Superior temporal gyrus (tissue), 1 donor: ENCODE results near the gene LINGO3.

Source experiments
- DNase-seq: peaks from one replicate; pipeline ENCODE4 v3.0.0-alpha.2; 2016; ENCODE audit errors: extremely low spot score

Gene LINGO3

DNA sequence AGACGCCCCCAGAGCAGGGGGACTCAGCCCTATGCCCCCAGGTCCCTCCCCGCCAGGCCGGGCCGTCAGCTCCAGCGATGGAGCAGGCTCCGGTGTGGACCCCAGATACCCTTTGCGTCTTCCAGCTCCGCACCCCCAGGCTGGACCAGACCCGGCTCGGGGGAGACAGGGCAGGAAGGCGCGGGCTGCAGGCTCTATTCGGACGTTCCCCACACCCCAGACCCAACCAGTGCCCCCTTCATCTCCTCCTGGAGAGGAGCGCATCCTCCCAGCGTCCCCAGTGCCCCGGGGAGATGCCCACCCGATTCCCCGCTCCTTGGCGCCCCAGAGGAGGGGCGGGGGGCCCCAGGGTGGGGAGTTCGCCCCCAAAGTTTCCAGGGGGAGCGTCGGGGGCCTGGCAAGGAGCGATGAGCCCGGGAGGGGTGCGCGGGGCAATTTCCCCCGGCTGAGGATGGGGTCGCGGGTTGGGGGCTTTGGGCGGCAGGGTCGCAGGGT is 389 bp downstream of the LINGO3 start:
- no peak for DNase-seq

DNA sequence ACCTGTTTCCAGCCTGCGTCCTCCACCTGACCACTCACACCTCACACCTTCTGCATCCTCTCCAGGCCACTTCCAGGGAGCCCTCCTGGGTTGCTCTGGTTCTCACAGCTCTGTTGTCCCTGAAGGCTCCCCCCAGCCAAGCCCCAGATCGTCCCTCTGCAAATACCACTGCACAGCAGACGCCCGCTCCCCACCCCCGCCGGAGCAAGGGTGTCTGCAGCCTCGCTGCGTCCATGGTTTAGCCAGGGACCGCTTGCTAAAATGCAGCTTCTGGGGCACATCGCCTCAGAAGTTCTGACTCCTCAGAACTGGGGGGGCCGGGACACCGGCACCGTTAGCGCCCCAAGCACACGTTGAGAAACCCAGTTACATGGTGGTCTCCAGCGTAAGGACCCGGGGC is 983 bp downstream of the LINGO3 start:
- DNase-seq, result no peak

DNA sequence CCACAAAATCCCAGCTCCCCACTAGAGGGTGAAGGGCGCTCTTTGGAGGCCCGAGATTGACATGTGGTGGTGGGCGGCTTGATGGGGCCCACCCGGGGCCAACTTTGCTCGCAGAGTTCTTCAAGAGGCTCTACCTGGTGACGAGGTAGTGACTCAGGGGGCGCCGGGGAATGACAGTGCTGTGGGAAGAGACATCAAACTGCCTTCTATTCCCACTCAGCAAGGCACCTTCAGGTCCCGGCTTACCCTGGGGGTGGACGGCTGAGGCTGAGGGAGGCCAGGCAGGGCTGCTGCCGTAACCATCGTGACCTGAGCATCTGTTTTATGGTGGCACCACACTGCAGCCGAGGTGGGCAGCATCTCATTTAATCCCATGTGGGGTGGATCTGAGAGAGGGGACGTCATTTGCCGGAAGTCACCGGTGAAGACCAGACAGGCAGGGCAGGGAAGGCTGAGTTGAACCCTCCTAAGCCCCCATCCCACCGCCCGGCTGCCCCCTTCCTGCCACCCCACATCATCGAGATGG is 1.6 kb downstream of the LINGO3 start:
- no peak for DNase-seq

DNA sequence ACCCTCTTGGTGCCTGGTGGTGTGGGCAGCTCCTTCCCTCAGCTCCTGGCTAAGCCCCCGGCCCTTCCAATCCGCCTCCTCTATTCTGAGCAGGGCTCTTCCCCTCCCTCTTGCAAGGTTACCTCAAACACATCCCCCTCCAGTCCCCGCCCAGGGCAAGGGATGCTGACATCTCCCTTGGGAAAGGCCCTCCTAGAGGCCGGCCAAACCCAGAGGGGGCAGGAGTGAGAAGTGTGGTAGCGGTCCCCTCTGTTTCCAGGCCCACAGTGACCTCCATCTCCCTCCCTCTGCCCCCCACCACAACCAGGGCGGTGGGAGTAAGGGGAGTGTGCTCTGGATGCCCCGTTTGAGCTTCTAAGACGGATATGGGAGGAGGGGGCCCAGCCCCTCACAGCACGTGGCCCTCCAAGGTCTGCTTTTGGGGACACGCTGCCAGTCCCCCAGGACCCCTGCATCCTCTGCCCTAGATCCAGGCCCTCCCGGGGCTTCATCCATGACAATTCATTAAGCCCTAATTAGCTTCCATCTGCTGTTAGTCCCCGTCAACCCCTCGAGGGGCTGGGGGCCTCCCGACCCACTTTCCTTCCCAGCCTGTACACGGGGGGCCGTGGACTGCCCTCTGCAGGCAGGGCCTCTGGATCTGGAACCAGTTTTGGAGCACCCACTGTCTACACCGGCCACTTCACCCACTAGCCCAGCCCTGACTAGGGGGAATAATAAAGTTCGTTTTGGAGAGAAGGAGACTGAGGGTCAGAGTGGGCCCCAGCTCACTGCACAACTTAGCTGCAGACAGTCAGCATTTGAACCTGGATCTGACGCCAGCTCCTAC is 2.3 kb downstream of the LINGO3 start:
- no peak for DNase-seq

DNA sequence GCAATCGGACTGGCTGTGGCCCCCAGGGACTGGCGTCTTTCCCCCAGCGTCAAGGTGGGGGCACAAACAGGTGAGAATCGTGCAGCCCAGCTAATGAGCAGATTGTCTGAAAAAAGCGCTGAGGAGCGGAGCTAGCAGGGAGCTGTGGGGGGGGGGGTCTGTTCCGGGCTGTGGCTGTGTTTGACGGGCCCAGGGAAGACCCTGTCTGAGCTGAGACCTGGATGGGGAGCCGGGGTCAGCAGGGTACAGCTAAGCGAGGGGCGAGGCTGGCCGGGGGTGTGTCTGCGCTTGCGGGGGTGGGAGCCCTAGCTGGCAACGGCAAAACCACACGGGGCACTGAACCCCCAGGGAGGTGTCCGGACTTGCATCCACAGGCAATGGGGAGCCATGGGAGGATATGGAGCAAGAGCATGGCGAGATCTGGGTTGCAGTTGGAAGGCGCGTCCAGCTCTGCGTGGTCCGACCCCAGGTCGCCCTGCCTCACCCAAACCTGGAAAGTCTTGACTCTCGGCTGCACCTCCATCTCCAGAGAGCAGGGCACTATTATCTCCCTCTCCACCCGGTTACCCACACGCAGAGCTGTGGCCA is 4.6 kb downstream of the LINGO3 start:
- no peak for DNase-seq

GRCh38 chr19:2302319-2303210 is 5.4 kb downstream of the LINGO3 start:
- DNase-seq, result no peak

- no peak for DNase-seq
Observed at GRCh38 chr19:2300533-2300932, 7.4 kb downstream of the LINGO3 start.

GRCh38 chr19:2296141-2296540 is 11.8 kb downstream of the LINGO3 start:
- DNase-seq, result no peak

- DNase-seq, result peak; percentile 36
Observed at GRCh38 chr19:2294687-2295335, 13.1 kb downstream of the LINGO3 start.

- no peak for DNase-seq
Observed at GRCh38 chr19:2291185-2291751, 16.7 kb downstream of the LINGO3 start.

DNA sequence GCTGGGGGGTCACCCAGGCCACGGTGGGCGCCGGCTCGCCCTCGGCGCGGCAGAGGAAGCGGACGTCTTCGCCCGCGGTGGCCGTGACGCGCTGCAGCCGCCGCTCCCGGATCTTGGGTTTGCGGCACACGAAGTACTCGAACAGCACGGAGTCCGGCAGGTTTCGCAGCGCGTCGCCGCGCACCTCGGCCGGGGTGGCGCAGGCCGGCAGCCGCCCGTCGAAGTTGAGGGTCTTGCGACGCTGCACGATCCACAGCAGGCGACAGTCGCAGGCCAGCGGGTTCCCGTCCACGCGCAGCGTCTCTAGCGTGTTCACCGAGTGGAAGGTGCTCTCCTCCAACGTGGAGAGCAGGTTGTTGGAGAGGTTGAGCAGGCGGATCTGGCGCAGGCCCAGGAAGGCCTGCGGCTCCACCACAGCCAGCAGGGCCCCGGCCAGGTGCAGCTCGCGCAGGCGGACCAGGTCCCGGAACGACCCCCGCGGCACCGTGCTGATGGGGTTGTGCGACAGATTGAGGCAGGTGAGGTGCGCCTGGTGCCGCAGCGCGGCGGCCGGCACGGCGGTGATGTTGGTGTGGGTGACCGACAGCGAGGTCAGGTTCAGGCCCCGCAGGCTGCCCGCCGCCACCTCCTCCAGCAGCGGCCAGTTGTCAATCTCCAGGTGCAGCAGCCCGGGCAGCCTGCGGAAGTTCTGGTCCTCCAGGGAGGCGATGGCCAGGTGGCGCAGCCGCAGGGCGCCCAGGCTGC is 17.3 kb downstream of the LINGO3 start:
- DNase-seq, result no peak

GRCh38 chr19:2289714-2290435 is 18.1 kb downstream of the LINGO3 start:
- no peak for DNase-seq

DNA sequence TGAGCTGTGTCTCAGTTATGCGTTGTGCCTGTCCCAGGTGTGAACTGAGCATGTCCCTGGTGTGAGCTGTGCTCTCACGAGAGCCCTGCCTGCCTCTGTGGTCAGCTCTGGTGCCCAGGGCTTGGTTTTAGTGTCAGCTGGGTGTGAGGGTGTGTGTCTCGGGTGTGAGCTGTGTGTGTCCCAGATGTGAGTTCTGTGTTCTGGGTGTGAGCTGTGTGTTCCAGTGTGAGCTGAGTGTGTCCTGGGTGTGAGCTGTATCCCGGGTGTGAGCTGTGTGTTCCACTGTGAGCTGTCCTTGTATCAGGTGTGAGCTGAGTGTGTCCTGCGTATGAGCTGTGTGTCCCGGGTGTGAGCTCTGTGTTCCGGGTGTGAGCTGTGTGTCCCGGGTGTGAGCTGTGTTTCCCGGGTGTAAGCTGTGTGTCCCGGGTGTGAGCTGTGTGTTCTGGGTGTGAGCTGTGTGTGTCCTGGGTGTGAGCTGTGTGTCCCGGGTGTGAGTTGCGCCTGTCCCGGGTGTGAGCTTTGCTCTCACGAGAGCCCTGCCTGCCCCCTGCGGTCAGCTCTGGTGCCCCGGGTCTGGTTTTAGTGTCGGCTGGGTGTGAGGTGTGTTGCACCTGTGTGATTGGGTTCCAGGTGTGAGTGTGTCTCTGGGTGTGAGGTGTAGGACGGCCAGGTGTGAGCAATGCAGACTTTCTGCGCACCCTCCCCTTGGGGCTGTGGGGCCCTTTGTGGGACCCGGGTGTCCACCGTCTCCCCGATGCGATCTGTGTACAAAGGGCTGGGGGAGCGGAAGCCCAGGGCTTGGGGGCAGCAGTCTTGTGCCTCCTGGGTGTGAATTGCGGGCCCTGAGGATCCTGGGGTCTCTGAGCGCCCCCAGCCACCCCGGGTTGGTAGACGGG is 18.9 kb downstream of the LINGO3 start:
- no peak for DNase-seq

DNA sequence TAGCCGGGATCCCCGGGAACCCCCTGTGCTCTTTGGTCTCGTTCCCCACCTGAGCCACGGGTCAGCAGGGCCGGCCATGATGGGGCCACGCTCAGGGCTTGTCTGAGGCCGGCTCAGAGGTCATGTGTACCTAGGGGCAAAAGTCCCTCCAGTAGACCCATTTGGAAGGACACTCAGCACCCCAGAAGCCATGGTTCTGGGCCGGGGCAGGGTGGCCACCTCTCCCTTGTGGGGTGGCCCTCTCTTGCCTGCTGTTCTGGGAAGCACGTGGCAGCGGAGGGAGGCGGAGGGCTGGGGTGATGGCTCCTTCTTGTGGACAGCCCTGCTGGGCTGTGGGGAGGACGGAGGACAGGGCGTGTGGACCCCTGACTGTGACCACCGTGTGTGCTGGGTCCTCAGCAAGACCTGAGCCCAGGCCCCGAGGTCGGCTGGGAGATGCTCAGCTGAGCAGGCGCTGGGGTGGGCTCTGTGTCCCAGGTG is 19.6 kb downstream of the LINGO3 start:
- no peak for DNase-seq

DNA sequence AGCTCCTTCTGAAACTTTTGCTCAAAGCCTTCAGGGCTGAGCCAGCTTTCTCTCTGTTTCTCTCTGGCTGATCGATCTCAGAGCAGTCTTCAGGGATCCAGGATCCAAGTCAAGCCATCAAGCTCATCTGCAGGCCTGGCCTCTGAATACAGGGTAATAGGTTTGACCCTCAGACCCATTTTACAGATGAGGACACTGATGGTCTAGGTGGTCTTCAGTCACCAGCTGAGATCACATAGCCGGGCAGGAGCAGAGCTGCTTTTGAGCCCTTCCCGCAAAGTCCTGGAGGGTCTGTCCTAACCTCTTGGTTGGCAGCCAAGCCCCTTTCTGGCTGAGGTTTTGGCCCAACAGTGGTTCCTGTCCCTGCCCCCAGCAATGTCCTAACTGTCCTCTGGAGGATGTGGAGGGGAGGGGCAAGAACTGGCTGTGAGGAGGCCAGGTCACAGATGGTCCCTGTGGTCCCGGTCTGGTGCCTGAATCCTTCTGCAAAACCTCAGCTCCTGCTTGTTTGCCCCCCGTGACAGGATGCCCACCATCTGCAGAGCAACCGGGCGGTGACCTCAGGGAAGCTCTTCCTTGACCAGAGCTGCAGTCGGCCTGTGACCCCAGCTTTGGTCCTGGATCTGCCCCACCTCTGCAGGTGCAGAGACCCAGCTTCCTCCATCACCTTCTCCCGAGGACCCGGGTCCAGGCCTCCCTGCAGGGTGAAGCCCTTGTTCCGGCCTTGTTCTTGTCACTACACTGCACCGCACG is 20.2 kb downstream of the LINGO3 start:
- DNase-seq, result no peak

GRCh38 chr19:2286402-2287140 is 21.4 kb downstream of the LINGO3 start:
- DNase-seq, result no peak

DNA sequence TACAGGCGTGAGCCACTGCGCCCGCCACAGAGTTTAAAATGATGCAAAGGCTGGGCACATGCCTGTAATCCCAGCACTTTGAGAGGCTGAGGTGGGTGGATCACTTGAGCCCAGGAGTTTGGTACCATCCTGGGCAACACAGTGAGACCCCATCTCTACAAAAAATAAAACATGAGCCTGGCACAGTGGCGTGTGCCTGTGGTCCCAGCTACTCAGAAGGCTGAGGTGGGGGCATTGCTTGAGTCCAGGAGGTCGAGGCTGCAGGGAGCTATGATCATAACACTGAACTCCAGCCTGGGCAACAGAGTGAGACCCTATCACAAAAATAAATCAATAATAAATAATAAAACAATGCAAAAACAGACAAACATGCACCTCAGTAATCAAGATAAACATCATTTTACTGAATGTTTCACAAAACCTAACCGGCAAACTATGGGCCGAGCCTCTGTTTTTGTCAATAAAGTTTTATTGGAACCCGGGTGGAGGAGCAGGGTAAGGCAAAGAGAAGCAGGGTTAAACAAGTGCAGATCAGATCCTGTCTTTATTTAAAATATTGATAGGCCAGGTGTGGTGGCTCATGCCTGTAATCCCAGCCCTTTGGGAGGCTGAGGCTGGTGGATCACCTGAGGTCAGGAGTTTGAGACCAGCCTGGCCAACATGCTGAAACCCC is 24.0 kb downstream of the LINGO3 start:
- DNase-seq, result no peak
